Loucy (cell line): ENCODE results near the gene AGXT2.

Experiments used
- EZH2phosphoT487 ChIP-seq: fragments of 200-600 bp; IDR thresholded peaks from 2 replicates; pipeline ENCODE4 v1.6.1; 2018; ENCODE audit warnings: antibody characterized with exemption, mild to moderate bottlenecking, moderate library complexity, borderline replicate concordance
- TF ChIP-seq, protein P1 (sequence below): fragments of 200-600 bp; sonication (generic); conservative IDR thresholded peaks from 2 replicates; pipeline ENCODE4 v1.5.1; 2014; ENCODE audit warnings: mild to moderate bottlenecking, antibody characterized with exemption, low read length

DNA sequence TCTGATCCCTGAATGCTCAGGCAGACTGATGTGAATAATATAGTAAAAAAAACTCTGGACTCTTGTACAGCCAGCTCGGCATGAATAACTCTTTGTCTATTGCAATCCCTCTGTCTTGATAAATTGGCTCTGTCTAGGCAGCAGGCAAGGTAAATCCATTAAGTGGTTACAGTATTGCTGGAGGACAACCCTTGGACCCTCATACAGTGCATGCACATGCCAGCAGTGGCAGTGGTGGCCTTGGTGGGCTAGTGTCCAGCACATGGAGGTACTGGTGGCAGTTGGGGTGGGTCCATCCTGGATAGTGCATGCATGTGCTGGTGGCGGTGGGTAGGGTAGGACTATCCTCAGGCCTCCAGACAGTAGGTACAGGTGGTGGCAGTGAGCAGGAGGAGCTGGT is 79.5 kb downstream of the AGXT2 start:
- TF ChIP-seq, protein P1, sequence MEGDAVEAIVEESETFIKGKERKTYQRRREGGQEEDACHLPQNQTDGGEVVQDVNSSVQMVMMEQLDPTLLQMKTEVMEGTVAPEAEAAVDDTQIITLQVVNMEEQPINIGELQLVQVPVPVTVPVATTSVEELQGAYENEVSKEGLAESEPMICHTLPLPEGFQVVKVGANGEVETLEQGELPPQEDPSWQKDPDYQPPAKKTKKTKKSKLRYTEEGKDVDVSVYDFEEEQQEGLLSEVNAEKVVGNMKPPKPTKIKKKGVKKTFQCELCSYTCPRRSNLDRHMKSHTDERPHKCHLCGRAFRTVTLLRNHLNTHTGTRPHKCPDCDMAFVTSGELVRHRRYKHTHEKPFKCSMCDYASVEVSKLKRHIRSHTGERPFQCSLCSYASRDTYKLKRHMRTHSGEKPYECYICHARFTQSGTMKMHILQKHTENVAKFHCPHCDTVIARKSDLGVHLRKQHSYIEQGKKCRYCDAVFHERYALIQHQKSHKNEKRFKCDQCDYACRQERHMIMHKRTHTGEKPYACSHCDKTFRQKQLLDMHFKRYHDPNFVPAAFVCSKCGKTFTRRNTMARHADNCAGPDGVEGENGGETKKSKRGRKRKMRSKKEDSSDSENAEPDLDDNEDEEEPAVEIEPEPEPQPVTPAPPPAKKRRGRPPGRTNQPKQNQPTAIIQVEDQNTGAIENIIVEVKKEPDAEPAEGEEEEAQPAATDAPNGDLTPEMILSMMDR = no peak
- no peak for TF ChIP-seq EZH2phosphoT487
